Measurements from ENCODE around the gene TEX48. TPM values are rescaled to one million over a fixed set of nuclear protein-coding genes. Genes with fewer than 3 reads are reported as not detected.

Gene TEX48, protein sequence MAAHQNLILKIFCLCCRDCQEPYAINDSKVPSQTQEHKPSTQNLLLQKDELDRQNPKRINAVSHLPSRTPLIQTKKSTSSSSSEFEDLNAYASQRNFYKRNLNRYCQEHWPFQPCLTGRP
- not detected for total RNA-seq

DNA sequence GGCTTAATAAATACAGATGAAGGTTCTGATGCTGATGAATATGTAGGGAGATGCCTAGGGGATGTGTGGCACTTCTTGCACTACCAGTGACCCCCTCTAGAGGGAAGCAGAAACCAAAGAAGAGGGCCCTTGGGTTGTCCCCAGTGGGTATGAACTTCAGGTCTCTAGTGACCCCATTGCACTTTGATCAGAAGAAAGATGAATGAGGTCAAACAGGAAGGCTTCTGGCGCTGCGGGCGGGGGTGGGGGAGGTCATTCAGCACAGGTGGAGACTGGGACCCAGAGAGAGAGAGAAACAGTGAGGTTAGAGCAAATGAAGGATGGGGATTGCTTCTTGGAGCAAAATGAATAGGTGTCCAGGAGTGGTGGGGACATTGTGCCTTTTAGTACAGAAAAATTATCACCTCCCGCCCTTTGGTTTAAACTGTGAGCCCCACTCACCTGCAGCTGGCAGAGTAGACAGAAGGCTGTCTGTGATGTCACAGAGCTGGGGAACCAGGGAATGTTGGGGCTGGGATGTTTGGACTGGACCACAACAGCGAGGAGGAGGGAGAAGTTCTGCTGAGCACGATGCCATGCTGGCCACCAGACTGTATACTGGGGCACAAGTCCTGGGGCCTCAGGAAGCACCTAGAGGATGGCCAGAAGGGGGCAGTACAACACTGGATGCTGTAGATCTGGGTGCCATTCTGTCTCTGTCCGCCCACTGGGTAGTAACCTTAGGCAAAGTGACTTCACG lies at the start of gene TEX48:
TSS of gene TEX48 (minus strand) at position 599 of the 739 bp plus-strand sequence. CDS start 10,469 bp downstream, outside the sequence.
- Mint-ChIP-seq H3K4me3 (no peak within 1 kb of the TSS), H3K4me1 (ENCODE audit: low read depth) (peaks cover 39% of the 10 kb centered on the region), H3K27me3 (ENCODE audit: low read depth) (peaks cover 4% of the 10 kb centered on the region), H3K27ac (peak within 1 kb of the TSS; percentile 64), H3K36me3 (ENCODE audit: low read depth) (no peaks in the 10 kb centered on the region), H3K9me3 (no peaks in the 10 kb centered on the region)
- intact Hi-C loops (cut with micrococcal nuclease) = loop anchor here (1.0 to 5.0 kb wide), 7 partner anchors 36 to 911 kb away; no protein-coding TSS in a partner anchor
- DNase-seq = peak; percentile 92
- CTCF ChIA-PET = interaction anchor here (0.6 to 5.8 kb wide), 55 partner anchors 10 to 842 kb away, joined by 3 to 156 read pairs (median 5); partner anchors contain the start of genes TNFSF15 and TNFSF8

DNA sequence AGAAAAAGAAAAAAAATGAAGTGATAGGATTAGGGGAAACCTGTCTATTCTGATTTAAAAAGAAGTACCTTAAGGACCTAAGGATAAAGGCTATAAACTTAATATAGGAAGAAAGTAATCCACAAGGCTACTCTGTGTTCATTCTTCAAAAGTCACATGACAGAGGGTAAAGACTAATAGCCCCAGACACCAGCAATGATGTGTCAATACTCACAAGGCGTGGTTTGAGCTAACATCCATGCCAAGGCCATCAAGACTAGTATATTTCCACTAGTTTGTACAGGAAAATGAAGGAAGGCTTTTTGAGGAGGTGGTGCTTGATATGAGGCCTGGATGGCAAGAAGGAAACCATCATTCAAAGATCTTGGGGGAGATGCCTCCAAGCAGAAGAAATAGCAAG lies 49.7 kb upstream of the TEX48 start:
- H3K27me3 Mint-ChIP-seq (ENCODE audit: low read depth) = no peaks in the 10 kb centered on the region
- H3K9me3 Mint-ChIP-seq = peaks cover 2% of the 10 kb centered on the region
- CTCF ChIA-PET = interaction anchor here (0.7 kb wide), 1 partner anchor 283 kb away, joined by 4 read pairs; no protein-coding TSS in a partner anchor
- no peak overlapping the region for H3K27ac Mint-ChIP-seq
- peaks cover 24% of the 10 kb centered on the region for H3K4me1 Mint-ChIP-seq (ENCODE audit: low read depth)
- no peak for DNase-seq
- H3K36me3 Mint-ChIP-seq (ENCODE audit: low read depth) = no peaks in the 10 kb centered on the region
- no peak overlapping the region for H3K4me3 Mint-ChIP-seq
- intact Hi-C loops (cut with micrococcal nuclease) = no loop called here

- CTCF ChIA-PET = no interaction called here
- Mint-ChIP-seq H3K27ac (no peak overlapping the region), H3K36me3 (ENCODE audit: low read depth) (no peaks in the 10 kb centered on the region), H3K9me3 (peaks cover 2% of the 10 kb centered on the region), H3K27me3 (ENCODE audit: low read depth) (no peaks in the 10 kb centered on the region), H3K4me3 (no peak overlapping the region), H3K4me1 (ENCODE audit: low read depth) (peaks cover 10% of the 10 kb centered on the region)
- intact Hi-C loops (cut with micrococcal nuclease) = no loop called here
- no peak for DNase-seq
Observed at GRCh38 chr9:114729706-114730105, 47.7 kb upstream of the TEX48 start.

- DNase-seq = no peak
- CTCF ChIA-PET = interaction anchor here (0.6 to 3.0 kb wide), 2 partner anchors 44 to 410 kb away, joined by 3 to 11 read pairs; partner anchors contain the start of gene TEX48
- H3K27ac Mint-ChIP-seq = no peak overlapping the region
- H3K27me3 Mint-ChIP-seq (ENCODE audit: low read depth) = peaks cover 4% of the 10 kb centered on the region
- intact Hi-C loops (cut with micrococcal nuclease) = no loop called here
- peaks cover 4% of the 10 kb centered on the region for H3K9me3 Mint-ChIP-seq
- peaks cover 3% of the 10 kb centered on the region for H3K36me3 Mint-ChIP-seq (ENCODE audit: low read depth)
- no peak overlapping the region for H3K4me3 Mint-ChIP-seq
- H3K4me1 Mint-ChIP-seq (ENCODE audit: low read depth) = peaks cover 12% of the 10 kb centered on the region
Observed at GRCh38 chr9:114725930-114726329, 43.9 kb upstream of the TEX48 start.

DNA sequence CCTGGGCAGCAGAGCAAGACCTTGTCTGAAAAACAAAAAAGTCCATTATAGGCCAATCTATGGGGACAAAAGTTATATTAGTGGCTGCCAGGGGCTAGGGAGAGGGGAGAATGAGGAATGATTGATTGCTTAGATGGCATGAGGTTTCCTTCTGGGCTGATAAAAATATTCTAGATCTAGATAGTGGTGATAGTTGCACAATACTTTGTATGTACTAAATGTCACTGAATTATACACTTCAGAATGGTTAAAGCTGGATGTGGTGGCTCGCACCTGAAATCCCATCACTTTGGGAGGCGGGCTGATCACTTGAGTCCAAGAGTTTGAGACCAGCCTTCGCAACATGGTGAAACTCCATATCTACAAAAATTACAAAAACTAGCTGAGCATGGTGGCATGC lies 42.8 kb upstream of the TEX48 start:
- no peak overlapping the region for H3K4me3 Mint-ChIP-seq

GRCh38 chr9:114723931-114724330 lies 41.9 kb upstream of the TEX48 start:
- Mint-ChIP-seq H3K27me3 (ENCODE audit: low read depth) (peaks cover 5% of the 10 kb centered on the region), H3K27ac (no peak overlapping the region), H3K4me3 (no peak overlapping the region), H3K4me1 (ENCODE audit: low read depth) (peaks cover 26% of the 10 kb centered on the region), H3K9me3 (peaks cover 5% of the 10 kb centered on the region), H3K36me3 (ENCODE audit: low read depth) (peaks cover 5% of the 10 kb centered on the region)
- intact Hi-C loops (cut with micrococcal nuclease) = no loop called here
- DNase-seq = no peak
- CTCF ChIA-PET = interaction anchor here (0.6 to 3.0 kb wide), 6 partner anchors 9 to 183 kb away, joined by 3 to 11 read pairs (median 4); partner anchors contain the start of gene TEX48

More for the DNA sequence above, 42.8 kb upstream of the TEX48 start:
- CTCF ChIA-PET = interaction anchor here (1.1 to 3.0 kb wide), 4 partner anchors 11 to 290 kb away, joined by 3 to 11 read pairs (median 4); partner anchors contain the start of gene TEX48
- peaks cover 18% of the 10 kb centered on the region for H3K4me1 Mint-ChIP-seq (ENCODE audit: low read depth)
- H3K27me3 Mint-ChIP-seq (ENCODE audit: low read depth) = peaks cover 5% of the 10 kb centered on the region
- DNase-seq = no peak
- H3K27ac Mint-ChIP-seq = no peak overlapping the region
- intact Hi-C loops (cut with micrococcal nuclease) = no loop called here
- H3K36me3 Mint-ChIP-seq (ENCODE audit: low read depth) = peaks cover 5% of the 10 kb centered on the region
- peaks cover 5% of the 10 kb centered on the region for H3K9me3 Mint-ChIP-seq

GRCh38 chr9:114722937-114723620 lies 41.1 kb upstream of the TEX48 start:
- peaks cover 35% of the 10 kb centered on the region for H3K4me1 Mint-ChIP-seq (ENCODE audit: low read depth)
- no peak overlapping the region for H3K4me3 Mint-ChIP-seq
- peaks cover 6% of the 10 kb centered on the region for H3K36me3 Mint-ChIP-seq (ENCODE audit: low read depth)
- CTCF ChIA-PET = interaction anchor here (0.6 to 3.0 kb wide), 4 partner anchors 17 to 184 kb away, joined by 3 to 11 read pairs (median 4); partner anchors contain the start of gene TEX48
- DNase-seq = no peak
- no peak overlapping the region for H3K27ac Mint-ChIP-seq
- intact Hi-C loops (cut with micrococcal nuclease) = no loop called here
- H3K9me3 Mint-ChIP-seq = peaks cover 4% of the 10 kb centered on the region
- peaks cover 5% of the 10 kb centered on the region for H3K27me3 Mint-ChIP-seq (ENCODE audit: low read depth)

DNA sequence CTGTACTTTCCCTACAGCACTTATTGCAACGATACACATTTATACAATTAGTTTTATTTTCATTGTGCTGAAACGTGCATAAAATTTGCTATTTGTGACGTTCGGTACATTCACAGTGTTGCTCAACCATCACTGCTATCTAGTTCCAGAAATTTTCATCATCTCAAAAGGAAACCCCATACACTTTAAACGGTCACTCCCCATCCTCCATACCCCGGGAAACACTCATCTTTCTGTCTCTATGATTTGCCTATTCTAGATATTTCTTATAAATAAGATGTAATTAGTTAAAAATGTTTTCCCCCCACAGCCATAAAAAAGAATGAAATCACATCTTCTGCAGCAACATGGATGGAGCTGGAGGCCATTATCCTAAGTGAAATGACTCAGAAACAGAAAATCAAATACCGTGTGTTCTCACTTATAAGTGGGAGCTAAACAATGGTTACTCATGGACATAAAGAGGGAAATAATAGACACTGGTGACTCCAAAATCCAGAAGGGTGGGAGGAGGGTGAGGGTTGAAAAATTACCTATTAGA lies 40.2 kb upstream of the TEX48 start:
- Mint-ChIP-seq H3K9me3 (peaks cover 4% of the 10 kb centered on the region), H3K4me3 (no peak overlapping the region), H3K4me1 (ENCODE audit: low read depth) (peaks cover 44% of the 10 kb centered on the region), H3K36me3 (ENCODE audit: low read depth) (peaks cover 7% of the 10 kb centered on the region), H3K27ac (no peak overlapping the region), H3K27me3 (ENCODE audit: low read depth) (peaks cover 5% of the 10 kb centered on the region)
- DNase-seq = no peak
- intact Hi-C loops (cut with micrococcal nuclease) = no loop called here
- CTCF ChIA-PET = interaction anchor here (1.4 to 2.2 kb wide), 2 partner anchors 29 to 41 kb away, joined by 3 to 8 read pairs; no protein-coding TSS in a partner anchor

DNA sequence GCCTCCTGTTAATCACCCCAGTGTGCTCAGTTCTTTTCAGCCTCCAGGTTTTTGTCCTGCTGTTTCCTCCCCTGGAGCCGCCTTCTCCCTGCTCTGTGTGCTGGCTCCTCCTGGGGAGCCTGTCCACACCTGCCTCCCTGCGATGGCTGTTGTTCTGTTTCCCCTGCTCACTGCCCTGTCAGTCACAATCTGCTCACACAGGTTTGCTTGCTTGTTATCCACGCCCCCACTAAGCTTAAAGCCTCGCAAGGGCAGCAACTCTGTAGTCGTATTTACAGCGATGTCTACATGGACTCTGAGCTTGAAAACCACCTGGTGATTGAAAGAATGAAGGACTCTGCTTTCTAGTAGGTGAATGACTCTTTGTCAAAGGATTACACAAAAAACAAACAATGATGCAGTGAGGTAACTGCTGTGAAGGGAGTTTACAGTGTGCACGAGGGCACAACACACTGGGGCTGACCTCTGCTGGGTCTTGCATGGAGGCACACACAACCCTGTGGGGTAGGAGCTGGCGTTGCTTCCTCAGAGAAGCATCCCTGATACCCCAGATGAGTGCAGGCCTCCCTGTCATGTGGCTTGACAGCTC lies 39.6 kb upstream of the TEX48 start:
- H3K27me3 Mint-ChIP-seq (ENCODE audit: low read depth) = peaks cover 5% of the 10 kb centered on the region
- no peak overlapping the region for H3K4me3 Mint-ChIP-seq
- CTCF ChIA-PET = interaction anchor here (1.2 to 2.2 kb wide), 3 partner anchors 15 to 40 kb away, joined by 3 to 8 read pairs (median 3); no protein-coding TSS in a partner anchor
- H3K4me1 Mint-ChIP-seq (ENCODE audit: low read depth) = peaks cover 50% of the 10 kb centered on the region
- intact Hi-C loops (cut with micrococcal nuclease) = no loop called here
- no peak overlapping the region for H3K27ac Mint-ChIP-seq
- peaks cover 4% of the 10 kb centered on the region for H3K9me3 Mint-ChIP-seq
- no peak for DNase-seq
- peaks cover 7% of the 10 kb centered on the region for H3K36me3 Mint-ChIP-seq (ENCODE audit: low read depth)

DNA sequence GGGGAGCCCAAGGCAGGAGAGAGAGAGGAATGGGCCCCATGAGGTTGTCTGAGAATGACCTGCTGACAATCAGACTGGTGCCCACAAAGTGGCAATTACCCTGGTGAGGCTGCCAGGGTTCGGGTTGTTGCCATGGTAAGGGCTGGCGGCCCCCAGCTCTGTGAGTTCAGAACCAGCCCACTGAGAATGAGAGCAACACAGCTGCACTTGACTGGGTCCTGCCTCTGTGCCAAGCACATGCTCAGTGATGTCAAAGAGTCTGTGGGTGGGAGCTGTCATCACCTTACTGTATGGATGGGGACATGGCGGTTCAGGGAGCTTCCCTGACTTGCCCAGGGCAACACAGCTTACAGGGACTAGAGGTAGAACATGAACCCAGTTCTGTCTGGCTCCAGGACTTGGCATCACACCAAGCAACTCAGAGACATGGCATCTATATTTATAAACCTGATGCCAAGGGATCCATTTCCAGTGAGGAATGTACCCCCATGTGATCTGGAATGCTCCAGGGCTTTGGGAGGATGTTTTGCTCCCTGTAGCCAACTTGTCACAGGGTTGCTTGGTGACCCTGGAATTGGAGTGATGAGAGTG lies 38.2 kb upstream of the TEX48 start:
- Mint-ChIP-seq H3K9me3 (peaks cover 4% of the 10 kb centered on the region), H3K27me3 (ENCODE audit: low read depth) (peaks cover 5% of the 10 kb centered on the region), H3K4me3 (no peak overlapping the region), H3K4me1 (ENCODE audit: low read depth) (peaks cover 49% of the 10 kb centered on the region), H3K27ac (no peak overlapping the region), H3K36me3 (ENCODE audit: low read depth) (peaks cover 7% of the 10 kb centered on the region)
- no peak for DNase-seq
- CTCF ChIA-PET = interaction anchor here (0.6 to 3.3 kb wide), 3 partner anchors 27 to 186 kb away, joined by 3 to 19 read pairs (median 8); partner anchors contain the start of gene TEX48
- intact Hi-C loops (cut with micrococcal nuclease) = no loop called here

- H3K36me3 Mint-ChIP-seq (ENCODE audit: low read depth) = peaks cover 7% of the 10 kb centered on the region
- peak overlapping the region; percentile 81 for H3K27ac Mint-ChIP-seq
- peaks cover 49% of the 10 kb centered on the region for H3K4me1 Mint-ChIP-seq (ENCODE audit: low read depth)
- no peak overlapping the region for H3K4me3 Mint-ChIP-seq
- intact Hi-C loops (cut with micrococcal nuclease) = loop anchor here (1.0 to 5.0 kb wide), 6 partner anchors 14 to 270 kb away; partner anchors contain the start of gene TEX48
- peaks cover 4% of the 10 kb centered on the region for H3K9me3 Mint-ChIP-seq
- DNase-seq = no peak
- H3K27me3 Mint-ChIP-seq (ENCODE audit: low read depth) = peaks cover 5% of the 10 kb centered on the region
- CTCF ChIA-PET = interaction anchor here (0.6 to 3.3 kb wide), 7 partner anchors 18 to 286 kb away, joined by 3 to 19 read pairs (median 3); partner anchors contain the start of gene TEX48
Observed at GRCh38 chr9:114719290-114719689, 37.3 kb upstream of the TEX48 start.
